Loucy (cell line): ENCODE results near the gene APOL5.

Experiments used
- EZH2phosphoT487 ChIP-seq: fragments of 200-600 bp; IDR thresholded peaks from 2 replicates; pipeline ENCODE4 v1.6.1; 2018; ENCODE audit warnings: antibody characterized with exemption, mild to moderate bottlenecking, moderate library complexity, borderline replicate concordance
- TF ChIP-seq, protein P1 (sequence below): fragments of 200-600 bp; sonication (generic); conservative IDR thresholded peaks from 2 replicates; pipeline ENCODE4 v1.5.1; 2014; ENCODE audit warnings: mild to moderate bottlenecking, antibody characterized with exemption, low read length

DNA sequence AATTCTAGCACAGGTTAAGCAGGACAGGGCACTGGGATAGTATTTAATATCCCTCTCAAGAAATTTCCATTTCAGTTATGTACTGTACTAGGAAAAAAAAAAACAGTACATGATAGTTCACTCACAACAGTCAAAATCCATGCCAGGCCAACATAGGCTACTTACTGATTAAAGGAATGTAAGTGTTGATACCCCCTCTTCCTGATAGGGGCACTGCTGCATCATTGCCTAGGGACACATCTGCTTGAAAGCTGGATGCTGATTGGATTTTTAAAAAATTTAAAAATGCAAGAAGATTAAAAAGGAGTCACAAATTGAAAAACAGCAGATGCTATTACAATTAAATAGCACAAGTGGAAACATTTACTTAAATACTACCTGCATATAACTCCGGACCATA, 43.4 kb downstream of the APOL5 start:
- TF ChIP-seq, protein P1, sequence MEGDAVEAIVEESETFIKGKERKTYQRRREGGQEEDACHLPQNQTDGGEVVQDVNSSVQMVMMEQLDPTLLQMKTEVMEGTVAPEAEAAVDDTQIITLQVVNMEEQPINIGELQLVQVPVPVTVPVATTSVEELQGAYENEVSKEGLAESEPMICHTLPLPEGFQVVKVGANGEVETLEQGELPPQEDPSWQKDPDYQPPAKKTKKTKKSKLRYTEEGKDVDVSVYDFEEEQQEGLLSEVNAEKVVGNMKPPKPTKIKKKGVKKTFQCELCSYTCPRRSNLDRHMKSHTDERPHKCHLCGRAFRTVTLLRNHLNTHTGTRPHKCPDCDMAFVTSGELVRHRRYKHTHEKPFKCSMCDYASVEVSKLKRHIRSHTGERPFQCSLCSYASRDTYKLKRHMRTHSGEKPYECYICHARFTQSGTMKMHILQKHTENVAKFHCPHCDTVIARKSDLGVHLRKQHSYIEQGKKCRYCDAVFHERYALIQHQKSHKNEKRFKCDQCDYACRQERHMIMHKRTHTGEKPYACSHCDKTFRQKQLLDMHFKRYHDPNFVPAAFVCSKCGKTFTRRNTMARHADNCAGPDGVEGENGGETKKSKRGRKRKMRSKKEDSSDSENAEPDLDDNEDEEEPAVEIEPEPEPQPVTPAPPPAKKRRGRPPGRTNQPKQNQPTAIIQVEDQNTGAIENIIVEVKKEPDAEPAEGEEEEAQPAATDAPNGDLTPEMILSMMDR = peak; percentile 69
- TF ChIP-seq EZH2phosphoT487 = no peak
